Measurements from ENCODE around the gene MTMR2.

DNA sequence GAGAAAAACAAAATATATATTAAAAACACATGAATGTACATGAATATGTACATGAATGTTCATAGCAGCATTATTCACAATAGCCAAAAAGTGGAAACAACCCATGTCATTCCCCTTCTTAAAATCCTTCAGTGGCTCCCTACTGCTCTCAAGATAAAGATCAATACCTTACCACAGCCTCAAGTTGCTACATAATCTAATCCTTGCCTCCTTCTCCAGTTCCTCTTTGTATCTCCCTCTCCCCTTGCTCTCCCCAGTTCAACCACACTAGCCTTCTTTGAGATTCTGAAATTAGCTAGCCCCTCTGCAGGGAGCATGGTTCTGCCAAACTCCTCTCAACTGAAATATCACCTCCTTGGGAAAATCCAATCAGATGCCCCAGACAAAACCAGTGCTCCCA is 28.1 kb downstream of the MTMR2 start:
- TF ChIP-seq, protein P1, sequence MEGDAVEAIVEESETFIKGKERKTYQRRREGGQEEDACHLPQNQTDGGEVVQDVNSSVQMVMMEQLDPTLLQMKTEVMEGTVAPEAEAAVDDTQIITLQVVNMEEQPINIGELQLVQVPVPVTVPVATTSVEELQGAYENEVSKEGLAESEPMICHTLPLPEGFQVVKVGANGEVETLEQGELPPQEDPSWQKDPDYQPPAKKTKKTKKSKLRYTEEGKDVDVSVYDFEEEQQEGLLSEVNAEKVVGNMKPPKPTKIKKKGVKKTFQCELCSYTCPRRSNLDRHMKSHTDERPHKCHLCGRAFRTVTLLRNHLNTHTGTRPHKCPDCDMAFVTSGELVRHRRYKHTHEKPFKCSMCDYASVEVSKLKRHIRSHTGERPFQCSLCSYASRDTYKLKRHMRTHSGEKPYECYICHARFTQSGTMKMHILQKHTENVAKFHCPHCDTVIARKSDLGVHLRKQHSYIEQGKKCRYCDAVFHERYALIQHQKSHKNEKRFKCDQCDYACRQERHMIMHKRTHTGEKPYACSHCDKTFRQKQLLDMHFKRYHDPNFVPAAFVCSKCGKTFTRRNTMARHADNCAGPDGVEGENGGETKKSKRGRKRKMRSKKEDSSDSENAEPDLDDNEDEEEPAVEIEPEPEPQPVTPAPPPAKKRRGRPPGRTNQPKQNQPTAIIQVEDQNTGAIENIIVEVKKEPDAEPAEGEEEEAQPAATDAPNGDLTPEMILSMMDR (conservative IDR thresholded peaks at IDR 0.05 in 1 of 2, IDR thresholded peaks at IDR 0.05 in 1 of 2; ENCODE audit: low read depth in 1 of 2, low read length in 2 of 2), result no peak
- TF ChIP-seq EZH2 (IDR thresholded peaks at IDR 0.05; ENCODE audit: low read length, missing control alignments), result no peak

Data from fibroblast of lung (primary cell).